Lower lobe of right lung (tissue), 2 donors: ENCODE data around the gene RYK. TPM values are rescaled to one million over a fixed set of nuclear protein-coding genes. Genes with fewer than 3 reads are reported as not detected.

Source experiments
- ATAC-seq, 2 donors: fragments of 200-7000 bp; cut with Tn5 transposase; one replicate each; pipeline ENCODE4 v1.9.1; 2020 to 2022; ENCODE audit warnings: mild to moderate bottlenecking in 2 of 2, moderate library complexity in 2 of 2
- DNase-seq: peaks from one replicate; pipeline ENCODE4 v3.0.0-alpha.2; 2020
- H3K27ac ChIP-seq: fragments of 200-600 bp; one replicate; pipeline ENCODE4 v1.8.0; 2022
- H3K27me3 ChIP-seq: fragments of 200-600 bp; one replicate; pipeline ENCODE4 v1.8.0; 2022; ENCODE audit warnings: low read depth
- H3K36me3 ChIP-seq: fragments of 200-600 bp; one replicate; pipeline ENCODE4 v1.8.0; 2022; ENCODE audit warnings: mild to moderate bottlenecking
- H3K4me1 ChIP-seq: fragments of 200-600 bp; one replicate; pipeline ENCODE4 v1.8.0; 2022
- H3K4me3 ChIP-seq: fragments of 200-600 bp; one replicate; pipeline ENCODE4 v1.8.0; 2022; ENCODE audit warnings: mild to moderate bottlenecking
- H3K9me3 ChIP-seq: fragments of 200-600 bp; one replicate; pipeline ENCODE4 v1.8.0; 2022
- intact Hi-C: fragments of 100-400 bp; cut with DNase I; formaldehyde crosslinking; loops from one replicate; pipeline ENCODE4 v1.11.0; 2022
- total RNA-seq: library from RNA; stranded (reverse); fragmentation: NEBNext Ultra II Directional; extraction: Animal tissue kit (Norgen Biotek cat#: 25700); gene quantifications from one replicate; pipeline ENCODE4 v1.2.1, GENCODE V29; 2021
- TF ChIP-seq, protein P1 (sequence below): fragments of 200-600 bp; IDR thresholded peaks from one replicate; pipeline ENCODE4 v1.8.0; 2022; ENCODE audit warnings: antibody characterized with exemption, mild to moderate bottlenecking
- donor health status: DM: no; HTN: yes; CAD: no; lungs with severe emphysema.

RYK gene
- total RNA-seq, 1 donor from 2014 or later: 46.3 TPM

DNA sequence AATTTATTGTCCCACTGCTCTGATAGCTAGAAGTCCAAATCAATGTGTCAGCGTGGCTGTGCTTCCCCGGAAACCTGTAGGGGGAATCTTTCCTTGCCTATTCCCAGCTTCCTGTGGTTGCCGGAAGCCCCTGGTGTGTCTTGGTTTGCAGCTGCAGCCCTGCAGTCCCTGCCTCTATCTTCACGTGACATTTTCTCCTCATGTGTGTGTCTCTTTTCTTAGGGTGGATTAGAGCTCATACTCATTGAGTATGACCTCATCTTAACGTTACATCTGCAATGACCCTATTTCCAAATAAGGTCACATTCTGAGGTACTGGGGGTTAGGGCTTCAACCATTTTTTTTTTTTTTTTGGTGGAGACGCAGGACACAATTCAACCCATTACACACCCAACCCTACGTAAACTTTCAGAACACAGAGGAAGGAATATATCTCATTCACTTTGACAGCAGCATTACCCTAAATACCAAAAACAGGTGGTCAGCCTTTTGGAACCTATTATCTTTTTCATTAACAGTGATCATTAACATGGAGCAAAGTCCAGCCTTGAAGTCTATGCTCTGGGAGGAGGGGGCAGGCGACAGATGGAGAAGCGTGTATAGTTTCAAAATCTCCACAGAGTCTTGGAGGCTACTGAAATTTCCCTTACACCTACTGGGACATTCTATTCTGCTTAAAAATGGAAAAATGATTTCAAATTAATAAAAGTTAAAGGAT lies 88.6 kb downstream of the RYK start:
- Histone ChIP-seq H3K36me3 (peaks cover 58% of the 10 kb centered on the region), H3K27ac (no peak overlapping the region), H3K27me3 (no peaks in the 10 kb centered on the region), H3K4me3 (no peak overlapping the region), H3K4me1 (no peaks in the 10 kb centered on the region), H3K9me3 (no peaks in the 10 kb centered on the region)
- no peak for ATAC-seq
- no peak for DNase-seq
- intact Hi-C loops: no loop called here
- TF ChIP-seq, protein P1, sequence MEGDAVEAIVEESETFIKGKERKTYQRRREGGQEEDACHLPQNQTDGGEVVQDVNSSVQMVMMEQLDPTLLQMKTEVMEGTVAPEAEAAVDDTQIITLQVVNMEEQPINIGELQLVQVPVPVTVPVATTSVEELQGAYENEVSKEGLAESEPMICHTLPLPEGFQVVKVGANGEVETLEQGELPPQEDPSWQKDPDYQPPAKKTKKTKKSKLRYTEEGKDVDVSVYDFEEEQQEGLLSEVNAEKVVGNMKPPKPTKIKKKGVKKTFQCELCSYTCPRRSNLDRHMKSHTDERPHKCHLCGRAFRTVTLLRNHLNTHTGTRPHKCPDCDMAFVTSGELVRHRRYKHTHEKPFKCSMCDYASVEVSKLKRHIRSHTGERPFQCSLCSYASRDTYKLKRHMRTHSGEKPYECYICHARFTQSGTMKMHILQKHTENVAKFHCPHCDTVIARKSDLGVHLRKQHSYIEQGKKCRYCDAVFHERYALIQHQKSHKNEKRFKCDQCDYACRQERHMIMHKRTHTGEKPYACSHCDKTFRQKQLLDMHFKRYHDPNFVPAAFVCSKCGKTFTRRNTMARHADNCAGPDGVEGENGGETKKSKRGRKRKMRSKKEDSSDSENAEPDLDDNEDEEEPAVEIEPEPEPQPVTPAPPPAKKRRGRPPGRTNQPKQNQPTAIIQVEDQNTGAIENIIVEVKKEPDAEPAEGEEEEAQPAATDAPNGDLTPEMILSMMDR: no peak

DNA sequence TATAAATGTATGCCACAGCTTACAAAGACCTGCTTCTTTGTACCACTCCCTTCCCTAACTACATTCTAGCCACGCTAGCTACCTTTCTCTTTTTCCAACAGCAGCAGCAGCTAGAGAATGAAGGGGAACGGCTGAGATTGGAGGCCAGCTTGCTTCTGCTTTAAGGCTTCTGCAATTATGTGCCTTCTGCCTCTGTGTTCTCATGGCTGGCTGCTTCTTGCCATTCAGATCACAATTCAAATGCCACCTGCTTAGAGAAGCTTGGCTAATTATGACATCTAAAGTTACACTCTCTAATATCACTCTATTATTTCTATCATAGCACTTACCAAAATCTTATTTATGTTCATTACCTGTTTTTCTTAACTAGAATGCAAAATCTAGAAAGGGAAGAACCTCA lies 95.2 kb downstream of the RYK start:
- H3K4me3 ChIP-seq: no peak overlapping the region
- peaks cover 71% of the 10 kb centered on the region for H3K36me3 ChIP-seq
- DNase-seq: no peak
- intact Hi-C loops: no loop called here
- H3K9me3 ChIP-seq: no peaks in the 10 kb centered on the region
- TF ChIP-seq, protein P1: no peak
- H3K4me1 ChIP-seq: peaks cover 6% of the 10 kb centered on the region
- ATAC-seq: no peak
- H3K27me3 ChIP-seq: no peaks in the 10 kb centered on the region
- H3K27ac ChIP-seq: no peak overlapping the region

DNA sequence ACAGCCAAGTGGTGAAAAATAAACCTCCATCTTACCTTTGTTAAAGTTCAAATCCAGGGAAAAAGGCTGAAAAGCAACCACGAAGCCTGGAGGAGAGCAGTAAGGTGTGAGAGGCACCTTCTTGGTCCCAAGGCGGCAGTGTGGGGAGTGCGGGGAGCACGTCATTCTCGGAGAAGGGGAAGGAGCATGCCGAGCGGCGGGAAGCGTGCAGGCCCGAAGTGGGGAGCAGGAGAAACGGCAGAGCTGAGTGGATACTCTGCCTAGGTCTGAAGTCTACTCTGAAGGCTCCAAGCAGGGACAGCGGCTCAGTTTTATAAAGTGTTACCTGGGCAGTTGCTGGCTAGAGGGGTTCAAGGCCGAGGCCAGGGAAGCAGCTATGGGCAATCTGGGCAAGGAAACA lies 96.9 kb downstream of the RYK start:
- Histone ChIP-seq H3K36me3 (peaks cover 55% of the 10 kb centered on the region), H3K4me3 (no peak overlapping the region), H3K27me3 (no peaks in the 10 kb centered on the region), H3K27ac (no peak overlapping the region), H3K9me3 (no peaks in the 10 kb centered on the region), H3K4me1 (peaks cover 15% of the 10 kb centered on the region)
- no peak for ATAC-seq
- TF ChIP-seq, protein P1: no peak
- DNase-seq: no peak
- intact Hi-C loops: no loop called here

DNA sequence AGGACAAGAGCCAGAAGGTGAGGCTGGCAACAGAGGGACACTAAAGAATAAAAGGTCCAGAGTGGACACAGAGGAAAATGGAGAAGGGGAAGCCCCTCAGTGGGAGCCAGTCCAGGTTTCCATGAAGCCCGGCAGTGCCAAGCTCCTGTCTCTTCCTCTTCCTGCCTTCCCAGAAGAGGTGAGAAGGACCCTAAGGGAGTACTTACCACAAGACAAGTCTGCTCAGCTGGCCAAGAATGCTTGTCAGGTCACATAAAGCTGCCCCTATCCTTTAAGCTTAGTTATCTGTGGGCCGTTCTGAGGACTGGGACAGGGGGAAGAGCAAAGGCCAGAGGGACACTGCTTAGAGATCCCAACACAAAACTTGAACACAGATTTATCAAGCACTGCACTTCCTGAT lies 100.2 kb downstream of the RYK start:
- ATAC-seq: peak; percentile 18 to 39
- Histone ChIP-seq H3K4me3 (no peak overlapping the region), H3K27ac (no peak overlapping the region), H3K36me3 (peaks cover 24% of the 10 kb centered on the region), H3K9me3 (no peaks in the 10 kb centered on the region), H3K4me1 (peaks cover 15% of the 10 kb centered on the region), H3K27me3 (no peaks in the 10 kb centered on the region)
- TF ChIP-seq, protein P1: no peak
- DNase-seq: no peak
- intact Hi-C loops: no loop called here

DNA sequence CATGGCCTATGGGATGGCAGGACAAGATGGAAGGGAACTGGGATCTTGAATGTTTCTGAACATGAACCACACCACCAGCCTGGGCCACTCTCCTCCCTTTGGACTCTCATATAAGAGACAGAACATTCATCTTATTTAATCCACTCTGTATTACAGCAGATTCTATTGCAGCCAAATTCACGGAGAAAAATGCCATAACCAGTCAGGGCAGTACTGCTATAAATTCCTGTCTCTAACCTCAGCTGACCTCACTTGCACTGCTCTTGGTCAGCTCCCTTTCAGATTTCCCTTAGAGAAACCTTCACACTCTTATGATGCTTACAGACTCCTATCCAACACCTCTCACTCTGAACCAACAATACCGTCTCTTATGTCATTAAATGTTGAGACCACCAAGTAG lies 101.4 kb downstream of the RYK start:
- H3K9me3 ChIP-seq: no peaks in the 10 kb centered on the region
- no peak overlapping the region for H3K4me3 ChIP-seq
- TF ChIP-seq, protein P1: no peak
- intact Hi-C loops: no loop called here
- no peak overlapping the region for H3K27ac ChIP-seq
- peaks cover 15% of the 10 kb centered on the region for H3K4me1 ChIP-seq
- H3K27me3 ChIP-seq: no peaks in the 10 kb centered on the region
- H3K36me3 ChIP-seq: peaks cover 13% of the 10 kb centered on the region
- ATAC-seq (no peak), DNase-seq (no peak)
